Measurements from ENCODE around the gene HDAC4. TPM values are rescaled to one million over a fixed set of nuclear protein-coding genes. Genes with fewer than 3 reads are reported as not detected.
A peak's percentile ranks its signal among the peaks of the same experiment; 100 is the strongest.
"Not testable (repeated sequence)": the region's sequence is repeated elsewhere in the genome, so short reads cannot be mapped to it uniquely, and the experiment has no call there.

The HDAC4 gene
- total RNA-seq, 5 donors from 2014 or later (not counting 1 experiment from before 2014, with no cell fraction given), result 44.8 to 80.2 (median 60.9) TPM

DNA sequence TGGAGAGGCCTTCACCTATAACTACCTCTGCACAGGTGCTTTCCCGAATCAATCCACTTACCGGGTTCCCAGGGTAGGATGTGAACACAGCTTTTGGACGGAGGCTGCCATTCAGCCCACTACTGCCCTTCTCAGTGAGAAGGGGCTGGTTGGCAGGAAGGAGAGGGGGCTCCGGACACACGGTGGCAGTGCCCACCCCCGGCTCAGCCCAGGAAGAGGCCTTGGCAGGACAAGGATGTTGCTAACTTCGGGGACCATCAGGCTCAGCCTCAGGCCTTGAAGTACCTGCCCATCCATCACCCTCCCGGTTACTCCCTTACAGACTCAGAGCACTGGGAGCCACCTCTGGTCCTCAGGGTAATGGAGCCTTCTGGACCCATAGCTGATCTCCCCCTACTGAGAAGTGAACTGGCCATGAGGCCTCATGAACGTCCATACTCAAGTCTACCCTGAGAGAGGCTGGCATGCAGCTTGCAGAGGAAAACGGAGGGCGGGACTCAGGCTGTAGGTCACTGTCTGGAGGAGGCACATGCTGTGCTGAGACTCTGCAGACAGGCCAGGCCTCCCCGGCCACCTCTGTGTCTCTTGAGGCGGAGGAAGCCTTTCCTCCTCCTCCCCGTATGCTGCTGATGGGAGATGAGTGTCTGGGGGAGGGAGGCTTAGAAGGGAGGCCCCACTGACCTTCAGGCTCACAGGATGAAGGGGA, 361.9 kb downstream of the HDAC4 start:
- DNase-seq (no peak), ATAC-seq (replicated peaks in 1 of 4) (no peak)
- peaks cover 0 to 7% of the 10 kb centered on the region in 2 experiments for H3K4me1 ChIP-seq (ENCODE audit: control insufficient read depth in 1 of 2, extremely low read depth in 1 of 2, insufficient read depth in 2 of 2, low read length in 2 of 2)
- POLR2A ChIA-PET, result no interaction called here
- Mint-ChIP-seq H3K9me3 (no peaks in the 10 kb centered on the region), H3K36me3 (no peaks in the 10 kb centered on the region), H3K27me3 (peaks cover 4 to 6% of the 10 kb centered on the region in 2 donors), H3K4me1 (no peaks in the 10 kb centered on the region), H3K4me3 (no peak overlapping the region), H3K27ac (no peak overlapping the region)
- H3K36me3 ChIP-seq (ENCODE audit: control insufficient read depth in 2 of 2, extremely low read depth in 1 of 2, insufficient read depth in 1 of 2, low read length in 1 of 2), result no peaks in the 10 kb centered on the region
- H3K27ac ChIP-seq (ENCODE audit: low read length), result no peak overlapping the region
- no peak overlapping the region for H3K4me3 ChIP-seq (ENCODE audit: control insufficient read depth in 1 of 2, extremely low read depth in 1 of 2, low read length in 1 of 2)
- WGBS (ENCODE audit: insufficient coverage), result 72% methylated on average over 9 of the region's 14 CpGs
- CTCF ChIA-PET, result no interaction called here
- H3K9me3 ChIP-seq, result no peaks in the 10 kb centered on the region
- H3K27me3 ChIP-seq (replicated peaks in 1 of 2; ENCODE audit: control insufficient read depth in 2 of 2, extremely low read depth in 1 of 2, insufficient read depth in 2 of 2, low read length in 1 of 2), result peaks cover 0 to 20% of the 10 kb centered on the region in 2 experiments

DNA sequence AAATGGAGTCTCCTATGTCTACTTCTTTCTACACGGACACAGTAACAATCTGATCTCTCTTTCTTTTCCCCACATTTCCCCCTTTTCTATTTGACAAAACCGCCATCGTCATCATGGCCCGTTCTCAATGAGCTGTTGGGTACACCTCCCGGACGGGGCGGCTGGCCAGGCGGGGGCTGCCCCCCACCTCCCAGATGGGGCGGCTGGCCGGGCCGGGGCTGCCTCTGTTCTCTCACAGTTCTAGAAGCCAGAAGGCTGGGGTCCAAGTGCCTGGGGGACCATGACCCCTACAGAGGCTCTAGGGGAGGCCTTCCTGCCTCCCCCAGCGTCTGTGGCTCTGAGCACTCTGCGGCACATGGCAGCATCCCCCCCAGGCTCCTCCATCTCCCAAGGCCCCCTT, 362.5 kb downstream of the HDAC4 start:
- H3K27ac ChIP-seq (ENCODE audit: low read length); CTCF ChIA-PET; H3K4me3 ChIP-seq (ENCODE audit: control insufficient read depth in 1 of 2, extremely low read depth in 1 of 2, low read length in 1 of 2); POLR2A ChIA-PET; H3K36me3 Mint-ChIP-seq; H3K4me1 ChIP-seq (ENCODE audit: control insufficient read depth in 1 of 2, extremely low read depth in 1 of 2, insufficient read depth in 2 of 2, low read length in 2 of 2); H3K4me3 Mint-ChIP-seq; H3K36me3 ChIP-seq (ENCODE audit: control insufficient read depth in 2 of 2, extremely low read depth in 1 of 2, insufficient read depth in 1 of 2, low read length in 1 of 2); H3K4me1 Mint-ChIP-seq; ATAC-seq (replicated peaks in 1 of 4); DNase-seq; H3K9me3 ChIP-seq; H3K9me3 Mint-ChIP-seq; H3K27ac Mint-ChIP-seq: not testable (repeated sequence)
- peaks cover 4 to 10% of the 10 kb centered on the region in 2 donors for H3K27me3 Mint-ChIP-seq
- peaks cover 0 to 26% of the 10 kb centered on the region in 2 experiments for H3K27me3 ChIP-seq (replicated peaks in 1 of 2; ENCODE audit: control insufficient read depth in 2 of 2, extremely low read depth in 1 of 2, insufficient read depth in 2 of 2, low read length in 1 of 2)
- WGBS (ENCODE audit: insufficient coverage), result 93% methylated on average over 2 of the region's 13 CpGs

DNA sequence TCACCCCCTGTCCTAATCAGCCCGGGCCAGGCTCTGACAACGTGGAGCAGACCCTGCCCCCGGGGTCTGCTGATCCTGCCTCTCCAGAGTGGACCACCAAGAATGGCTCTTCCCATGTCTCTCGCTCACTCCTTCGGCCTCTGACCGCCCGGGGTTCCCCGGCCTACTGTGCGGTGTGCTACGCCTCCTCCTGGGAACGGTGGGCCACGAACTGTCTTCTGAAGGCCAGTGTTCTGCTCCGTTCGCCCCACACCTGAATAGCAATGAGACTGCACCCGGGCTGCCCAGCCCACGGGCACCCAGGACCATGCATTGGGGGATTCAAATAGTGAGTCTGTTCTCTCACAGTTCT, 363.3 kb downstream of the HDAC4 start:
- Mint-ChIP-seq H3K4me1 (no peaks in the 10 kb centered on the region), H3K9me3 (no peaks in the 10 kb centered on the region), H3K27ac (no peak overlapping the region), H3K36me3 (no peaks in the 10 kb centered on the region), H3K27me3 (peaks cover 4 to 14% of the 10 kb centered on the region in 2 donors), H3K4me3 (no peak overlapping the region)
- no peak for ATAC-seq (replicated peaks in 1 of 4)
- 85% methylated on average over 14 of the region's 16 CpGs for WGBS (ENCODE audit: insufficient coverage)
- DNase-seq, result no peak
- Histone ChIP-seq H3K4me1 (ENCODE audit: control insufficient read depth in 1 of 2, extremely low read depth in 1 of 2, insufficient read depth in 2 of 2, low read length in 2 of 2) (peaks cover 0 to 7% of the 10 kb centered on the region in 2 experiments), H3K4me3 (ENCODE audit: control insufficient read depth in 1 of 2, extremely low read depth in 1 of 2, low read length in 1 of 2) (no peak overlapping the region), H3K27ac (ENCODE audit: low read length) (no peak overlapping the region), H3K27me3 (replicated peaks in 1 of 2; ENCODE audit: control insufficient read depth in 2 of 2, extremely low read depth in 1 of 2, insufficient read depth in 2 of 2, low read length in 1 of 2) (peaks cover 0 to 27% of the 10 kb centered on the region in 2 experiments), H3K36me3 (ENCODE audit: control insufficient read depth in 2 of 2, extremely low read depth in 1 of 2, insufficient read depth in 1 of 2, low read length in 1 of 2) (no peaks in the 10 kb centered on the region), H3K9me3 (no peaks in the 10 kb centered on the region)
- POLR2A ChIA-PET, result no interaction called here
- CTCF ChIA-PET, result interaction anchor here in 1 of 2 donors (0.6 kb wide), 1 partner anchor 908 kb away, joined by 3 read pairs; no protein-coding TSS in a partner anchor

DNA sequence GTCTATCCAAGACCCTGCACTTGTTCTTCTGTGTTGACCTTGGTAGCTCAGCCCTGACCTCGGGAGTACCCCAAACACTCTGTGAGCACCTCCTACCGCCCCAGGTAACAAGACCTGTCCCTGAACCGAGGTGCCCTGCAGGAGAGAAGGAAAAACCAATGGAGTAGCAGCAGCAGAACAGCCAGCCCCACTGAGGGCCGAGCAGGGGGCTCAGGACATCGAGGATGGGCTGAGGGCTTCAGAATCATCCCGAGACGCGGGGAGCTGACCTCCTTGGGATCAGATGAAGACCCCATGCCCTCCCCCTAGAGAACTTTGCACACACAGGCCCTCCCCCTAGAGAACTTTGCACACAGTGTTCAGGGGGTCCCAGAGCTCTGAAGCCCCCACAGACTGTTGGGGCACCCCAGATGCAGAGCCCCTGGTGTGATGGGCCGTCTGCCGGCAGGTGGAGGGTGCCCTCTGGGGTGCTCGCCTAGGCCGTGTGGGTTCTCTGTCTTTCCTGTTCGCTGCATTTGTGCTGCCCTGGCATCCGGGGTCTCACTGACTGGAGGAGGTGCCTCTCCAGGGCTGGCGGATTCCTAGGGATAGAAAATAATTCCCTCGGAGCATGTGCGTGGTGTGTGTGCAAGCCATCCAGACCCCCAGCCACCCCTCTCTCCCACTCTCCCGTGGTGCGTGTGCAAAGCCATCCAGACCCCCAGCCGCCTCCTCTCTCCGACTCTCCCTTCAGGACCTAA, 363.8 kb downstream of the HDAC4 start:
- no peaks in the 10 kb centered on the region for H3K9me3 Mint-ChIP-seq
- CTCF ChIA-PET, result interaction anchor here in 1 of 2 donors (0.6 to 1.1 kb wide), 2 partner anchors 231 to 909 kb away, joined by 3 read pairs; no protein-coding TSS in a partner anchor
- DNase-seq, result no peak
- POLR2A ChIA-PET, result no interaction called here
- H3K27ac Mint-ChIP-seq, result no peak overlapping the region
- H3K4me3 Mint-ChIP-seq, result no peak overlapping the region
- WGBS (ENCODE audit: insufficient coverage), result 88% methylated on average over 16 of the region's 21 CpGs
- H3K36me3 ChIP-seq (ENCODE audit: control insufficient read depth in 2 of 2, extremely low read depth in 1 of 2, insufficient read depth in 1 of 2, low read length in 1 of 2), result no peaks in the 10 kb centered on the region
- no peak for ATAC-seq (replicated peaks in 1 of 4)
- H3K9me3 ChIP-seq, result no peaks in the 10 kb centered on the region
- H3K4me1 ChIP-seq (ENCODE audit: control insufficient read depth in 1 of 2, extremely low read depth in 1 of 2, insufficient read depth in 2 of 2, low read length in 2 of 2), result peaks cover 0 to 7% of the 10 kb centered on the region in 2 experiments
- H3K27me3 ChIP-seq (replicated peaks in 1 of 2; ENCODE audit: control insufficient read depth in 2 of 2, extremely low read depth in 1 of 2, insufficient read depth in 2 of 2, low read length in 1 of 2), result peaks cover 0 to 27% of the 10 kb centered on the region in 2 experiments
- H3K4me3 ChIP-seq (ENCODE audit: control insufficient read depth in 1 of 2, extremely low read depth in 1 of 2, low read length in 1 of 2), result no peak overlapping the region
- H3K36me3 Mint-ChIP-seq, result no peaks in the 10 kb centered on the region
- no peak overlapping the region for H3K27ac ChIP-seq (ENCODE audit: low read length)
- peaks cover 4 to 14% of the 10 kb centered on the region in 2 donors for H3K27me3 Mint-ChIP-seq
- no peaks in the 10 kb centered on the region for H3K4me1 Mint-ChIP-seq

DNA sequence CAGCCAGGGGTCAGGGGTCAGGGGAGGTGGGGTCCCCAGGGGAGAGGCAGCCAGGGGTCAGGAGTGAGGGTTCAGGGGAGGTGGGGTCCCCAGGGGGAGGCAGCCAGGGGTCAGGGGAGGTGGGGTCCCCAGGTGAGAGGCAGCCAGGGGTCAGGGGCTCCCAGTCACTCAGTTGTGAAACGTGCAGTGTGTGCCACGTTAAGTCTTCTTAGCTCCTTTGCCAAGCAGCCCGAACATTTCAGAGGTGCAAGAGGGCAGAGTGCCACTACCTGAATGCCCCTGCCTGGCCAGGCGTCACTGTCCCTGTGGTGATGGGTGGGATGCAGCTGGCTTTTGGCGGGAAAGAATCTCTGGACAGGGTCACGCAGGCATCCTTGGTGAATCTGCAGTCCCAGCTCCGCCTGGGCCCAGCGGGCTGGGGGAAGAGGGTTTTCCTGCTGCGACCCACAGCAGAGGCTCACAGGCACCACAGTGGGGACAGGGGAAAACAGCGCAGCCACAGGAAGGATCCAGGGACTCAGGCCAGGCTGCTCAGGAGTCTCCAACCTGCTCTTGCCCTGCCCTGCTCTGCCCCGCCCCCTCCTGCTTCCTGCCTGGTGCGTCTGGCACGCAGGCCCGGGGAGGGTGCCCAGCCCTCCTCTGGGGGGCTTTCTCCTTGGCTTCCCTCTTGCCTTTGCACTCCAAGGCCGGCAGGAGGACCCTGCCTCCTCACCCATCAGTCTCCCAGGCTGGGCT, 364.7 kb downstream of the HDAC4 start:
- Histone ChIP-seq H3K27me3 (replicated peaks in 1 of 2; ENCODE audit: control insufficient read depth in 2 of 2, extremely low read depth in 1 of 2, insufficient read depth in 2 of 2, low read length in 1 of 2) (peaks cover 0 to 27% of the 10 kb centered on the region in 2 experiments), H3K4me3 (ENCODE audit: control insufficient read depth in 1 of 2, extremely low read depth in 1 of 2, low read length in 1 of 2) (no peak overlapping the region), H3K36me3 (ENCODE audit: control insufficient read depth in 2 of 2, extremely low read depth in 1 of 2, insufficient read depth in 1 of 2, low read length in 1 of 2) (no peaks in the 10 kb centered on the region), H3K9me3 (no peaks in the 10 kb centered on the region), H3K27ac (ENCODE audit: low read length) (no peak overlapping the region), H3K4me1 (ENCODE audit: control insufficient read depth in 1 of 2, extremely low read depth in 1 of 2, insufficient read depth in 2 of 2, low read length in 2 of 2) (peaks cover 0 to 7% of the 10 kb centered on the region in 2 experiments)
- ATAC-seq (replicated peaks in 1 of 4), result no peak
- H3K27ac Mint-ChIP-seq, result no peak overlapping the region
- no peaks in the 10 kb centered on the region for H3K9me3 Mint-ChIP-seq
- ChIA-PET POLR2A (no interaction called here), CTCF (interaction anchor here in 1 of 2 donors (0.5 to 1.1 kb wide), 2 partner anchors 231 to 843 kb away, joined by 3 to 5 read pairs; no protein-coding TSS in a partner anchor)
- no peaks in the 10 kb centered on the region for H3K4me1 Mint-ChIP-seq
- no peak for DNase-seq
- H3K27me3 Mint-ChIP-seq, result peaks cover 4 to 14% of the 10 kb centered on the region in 2 donors
- WGBS (ENCODE audit: insufficient coverage), result 68% methylated on average over 15 of the region's 15 CpGs
- no peak overlapping the region for H3K4me3 Mint-ChIP-seq
- no peaks in the 10 kb centered on the region for H3K36me3 Mint-ChIP-seq

DNA sequence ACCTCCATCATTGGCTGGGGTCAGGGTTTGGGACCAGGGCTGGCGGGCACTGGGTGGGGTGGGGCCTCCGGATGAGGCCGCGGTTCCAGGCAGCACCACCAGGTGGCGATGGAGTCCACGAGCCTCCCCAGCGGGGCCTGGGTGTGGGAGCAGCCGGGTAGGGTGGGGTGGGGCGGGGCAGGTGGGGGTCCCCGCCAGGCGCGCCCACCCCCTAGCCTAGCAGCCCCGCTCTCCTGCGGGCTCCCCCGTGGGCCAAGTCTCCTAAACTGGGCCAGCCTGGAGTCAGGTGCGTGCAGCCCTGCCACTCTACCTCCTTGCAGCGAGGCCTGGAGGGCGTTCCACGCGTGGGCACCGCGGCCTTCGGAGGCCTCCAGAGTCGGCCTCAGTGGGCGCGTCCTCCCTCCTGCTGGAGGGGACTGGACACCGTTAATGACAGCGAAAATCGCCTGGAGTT, 365.4 kb downstream of the HDAC4 start:
- no peak overlapping the region for H3K4me3 Mint-ChIP-seq
- H3K9me3 Mint-ChIP-seq, result no peaks in the 10 kb centered on the region
- no peaks in the 10 kb centered on the region for H3K4me1 Mint-ChIP-seq
- no peaks in the 10 kb centered on the region for H3K36me3 ChIP-seq (ENCODE audit: control insufficient read depth in 2 of 2, extremely low read depth in 1 of 2, insufficient read depth in 1 of 2, low read length in 1 of 2)
- H3K27me3 ChIP-seq (replicated peaks in 1 of 2; ENCODE audit: control insufficient read depth in 2 of 2, extremely low read depth in 1 of 2, insufficient read depth in 2 of 2, low read length in 1 of 2), result peaks cover 0 to 27% of the 10 kb centered on the region in 2 experiments
- ChIA-PET POLR2A (no interaction called here), CTCF (interaction anchor here in 1 of 2 donors (0.7 kb wide), 1 partner anchor 936 kb away, joined by 3 read pairs; no protein-coding TSS in a partner anchor)
- peaks cover 0 to 7% of the 10 kb centered on the region in 2 experiments for H3K4me1 ChIP-seq (ENCODE audit: control insufficient read depth in 1 of 2, extremely low read depth in 1 of 2, insufficient read depth in 2 of 2, low read length in 2 of 2)
- no peaks in the 10 kb centered on the region for H3K9me3 ChIP-seq
- DNase-seq (peak in 33 of 35 experiments; percentile 24 to 76 (median 59)), ATAC-seq (replicated peaks in 1 of 4) (peak; percentile 82 to 87 (median 82))
- no peak overlapping the region for H3K4me3 ChIP-seq (ENCODE audit: control insufficient read depth in 1 of 2, extremely low read depth in 1 of 2, low read length in 1 of 2)
- WGBS (ENCODE audit: insufficient coverage), result 56% methylated on average over 21 of the region's 29 CpGs
- H3K27me3 Mint-ChIP-seq, result peaks cover 4 to 14% of the 10 kb centered on the region in 2 donors
- no peak overlapping the region for H3K27ac Mint-ChIP-seq
- no peaks in the 10 kb centered on the region for H3K36me3 Mint-ChIP-seq
- H3K27ac ChIP-seq (ENCODE audit: low read length), result no peak overlapping the region

All from T-cell (primary cell).